ENCODE measurements around the gene CLMN.

- TF ChIP-seq CTCF (IDR thresholded peaks at IDR 0.05) (no peak), POLR2AphosphoS5 (IDR thresholded peaks at IDR 0.05) (no peak)
Observed at GRCh38 chr14:95334044-95334443, 14.3 kb upstream of the CLMN start.

Measured in prostate gland (tissue), 2 donors.